Esophagus squamous epithelium (tissue), 4 donors: ENCODE measurements around the gene ISG15.

ENCODE experiments used
- CTCF ChIP-seq, 6 experiments: fragments of 450-650 bp in 4 of 6; fragments of 200-600 bp in 2 of 6; sonication (generic) in 2 of 6; IDR thresholded peaks; one replicate each; pipeline ENCODE4 v1.5.1; 2016 to 2019; ENCODE audit warnings: antibody characterized with exemption in 6 of 6, mild to moderate bottlenecking in 4 of 6, moderate library complexity in 4 of 6
- POLR2A ChIP-seq, 4 donors: fragments of 450-650 bp; IDR thresholded peaks; one replicate each; pipeline ENCODE4 v1.6.1; 2017; ENCODE audit warnings: antibody characterized with exemption in 4 of 4, mild to moderate bottlenecking in 4 of 4, moderate library complexity in 3 of 4

- no peak for TF ChIP-seq CTCF (IDR thresholded peaks at IDR 0.05)
- no peak for TF ChIP-seq POLR2A (IDR thresholded peaks at IDR 0.05)
Measured at GRCh38 chr1:1051127-1051810, 38.0 kb downstream of the ISG15 start.
